HepG2 (cell line): Measurements from ENCODE around the gene TTPAL. TPM values are rescaled to one million over a fixed set of nuclear protein-coding genes. Genes with fewer than 3 reads are reported as not detected.

Source experiments
- CBFB ChIP-seq: sonication (generic); formaldehyde crosslinking; IDR thresholded peaks from 2 replicates; pipeline ENCODE4 v1.4.0; 2020; ENCODE audit warnings: missing genetic modification reagents
- EHMT2 ChIP-seq: fragments of 200-600 bp; sonication (generic); IDR thresholded peaks from 2 replicates; pipeline ENCODE4 v1.7.0; 2017; ENCODE audit warnings: antibody characterized with exemption, low read depth, low read length, borderline replicate concordance
- JDP2 ChIP-seq: sonication (generic); formaldehyde crosslinking; IDR thresholded peaks from 2 replicates; pipeline ENCODE4 v1.8.1; 2022; ENCODE audit warnings: missing genetic modification reagents, borderline replicate concordance
- PBX3 ChIP-seq: sonication (generic); formaldehyde crosslinking; IDR thresholded peaks from 2 replicates; pipeline ENCODE4 v1.8.1; 2023; ENCODE audit warnings: missing genetic modification reagents, inconsistent platforms, borderline replicate concordance
- SIX1 ChIP-seq: sonication (generic); formaldehyde crosslinking; IDR thresholded peaks from 2 replicates; pipeline ENCODE4 v1.4.0; 2020; ENCODE audit warnings: missing genetic modification reagents, borderline replicate concordance
- SMARCE1 ChIP-seq: fragments of 450-650 bp; IDR thresholded peaks from 2 replicates; pipeline ENCODE4 v1.6.1; 2017; ENCODE audit warnings: borderline replicate concordance
- SMYD3 ChIP-seq: sonication (generic); formaldehyde crosslinking; IDR thresholded peaks from 2 replicates; pipeline ENCODE4 v1.8.1; 2023; ENCODE audit warnings: mild to moderate bottlenecking, missing genetic modification reagents
- STAT5B ChIP-seq: sonication (generic); formaldehyde crosslinking; IDR thresholded peaks from 2 replicates; pipeline ENCODE4 v1.4.0; 2020; ENCODE audit warnings: missing genetic modification reagents
- TCF7 ChIP-seq: sonication (generic); IDR thresholded peaks from 2 replicates; pipeline ENCODE4 v1.6.1; 2016; ENCODE audit warnings: antibody characterized with exemption, low read depth
- XRCC5 ChIP-seq: fragments of 200-400 bp; formaldehyde crosslinking; optimal IDR thresholded peaks from 2 replicates; pipeline ENCODE3; 2017; ENCODE audit warnings: mild to moderate bottlenecking, low read length
- ZBTB7A ChIP-seq: sonication (generic); formaldehyde crosslinking; IDR thresholded peaks from 2 replicates; pipeline ENCODE4 v1.8.0; 2022; ENCODE audit warnings: mild to moderate bottlenecking, missing genetic modification reagents
- ZNF878 ChIP-seq: sonication (generic); formaldehyde crosslinking; IDR thresholded peaks from 2 replicates; pipeline ENCODE4 v1.8.1; 2023; ENCODE audit warnings: mild to moderate bottlenecking, missing genetic modification reagents, moderate library complexity
- polyA plus RNA-seq, 8 experiments: library from polyadenylated mRNA; depleted of rRNA in 3 of 8; stranded (reverse) in 7 of 8; unstranded in 1 of 8; fragments of >200 nt; fragmentation: Illumina TruSeq in 4 of 8; extraction: Trizol in 4 of 8; gene quantifications; 2 replicates each; pipeline versions ENCODE4 v1.2.1 to v1.2.3, GENCODE V29; 2011 to 2016; ENCODE audit warnings: low read depth in 4 of 8, missing spikeins in 1 of 8, mixed read lengths in 1 of 8; ENCODE audit not compliant: insufficient read depth in 1 of 8
- total RNA-seq, 5 experiments: library from RNA; depleted of rRNA; stranded (reverse); fragments of >200 nt; fragmentation: Illumina TruSeq; extraction: Trizol; gene quantifications; 2 replicates each; pipeline ENCODE4 v1.2.3, GENCODE V29; 2016; ENCODE audit warnings: low read depth in 1 of 5
- TF ChIP-seq, protein P1 (sequence below): IDR thresholded peaks from 2 replicates; pipeline ENCODE4 v1.6.1; 2012; ENCODE audit warnings: inconsistent platforms
- TF ChIP-seq, protein P2 (sequence below): sonication (generic); formaldehyde crosslinking; IDR thresholded peaks from 2 replicates; pipeline ENCODE4 v1.4.0; 2020; ENCODE audit warnings: missing genetic modification reagents
- TF ChIP-seq, protein P3 (sequence below): sonication (generic); formaldehyde crosslinking; IDR thresholded peaks from 2 replicates; pipeline ENCODE4 v1.4.0; 2020; ENCODE audit warnings: missing genetic modification reagents, borderline replicate concordance
- TF ChIP-seq, protein P4 (sequence below): sonication (generic); formaldehyde crosslinking; IDR thresholded peaks from 2 replicates; pipeline ENCODE4 v1.5.0; 2020; ENCODE audit warnings: mild to moderate bottlenecking, missing genetic modification reagents, moderate library complexity

TTPAL gene
- total and polyA plus RNA-seq, 2 of the 13 experiments (the other 11 are each of a cell fraction or from before 2014, with no cell fraction given): 4.3 to 18.8 TPM

GRCh38 chr20:44428174-44429016 lies 47.3 kb upstream of the TTPAL start (continued):
- TF ChIP-seq ZNF878 (CRISPR knock-in tag) (0 out of 2 replicates have a peak, but pooled peaks have one; percentile 64), SMYD3 (peak; percentile 90), PBX3 (CRISPR knock-in tag) (peak; percentile 73; the same call in 1 of the 2 replicates), XRCC5 (peak; percentile 72), JDP2 (no peak), CBFB (CRISPR knock-in tag) (peak; percentile 83; the same call in 1 of the 2 replicates), SMARCE1 (no peak), ZBTB7A (peak; percentile 85; the same call in 1 of the 2 replicates), STAT5B (CRISPR knock-in tag) (peak; percentile 11; the same call in 1 of the 2 replicates), SIX1 (CRISPR knock-in tag) (peak; percentile 75; the same call in 1 of the 2 replicates), EHMT2 (peak; percentile 100), TCF7 (peak; percentile 57)
- TF ChIP-seq, protein P1, sequence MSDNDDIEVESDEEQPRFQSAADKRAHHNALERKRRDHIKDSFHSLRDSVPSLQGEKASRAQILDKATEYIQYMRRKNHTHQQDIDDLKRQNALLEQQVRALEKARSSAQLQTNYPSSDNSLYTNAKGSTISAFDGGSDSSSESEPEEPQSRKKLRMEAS: peak; percentile 69; the same call in 1 of the 2 replicates
- TF ChIP-seq, protein P2, sequence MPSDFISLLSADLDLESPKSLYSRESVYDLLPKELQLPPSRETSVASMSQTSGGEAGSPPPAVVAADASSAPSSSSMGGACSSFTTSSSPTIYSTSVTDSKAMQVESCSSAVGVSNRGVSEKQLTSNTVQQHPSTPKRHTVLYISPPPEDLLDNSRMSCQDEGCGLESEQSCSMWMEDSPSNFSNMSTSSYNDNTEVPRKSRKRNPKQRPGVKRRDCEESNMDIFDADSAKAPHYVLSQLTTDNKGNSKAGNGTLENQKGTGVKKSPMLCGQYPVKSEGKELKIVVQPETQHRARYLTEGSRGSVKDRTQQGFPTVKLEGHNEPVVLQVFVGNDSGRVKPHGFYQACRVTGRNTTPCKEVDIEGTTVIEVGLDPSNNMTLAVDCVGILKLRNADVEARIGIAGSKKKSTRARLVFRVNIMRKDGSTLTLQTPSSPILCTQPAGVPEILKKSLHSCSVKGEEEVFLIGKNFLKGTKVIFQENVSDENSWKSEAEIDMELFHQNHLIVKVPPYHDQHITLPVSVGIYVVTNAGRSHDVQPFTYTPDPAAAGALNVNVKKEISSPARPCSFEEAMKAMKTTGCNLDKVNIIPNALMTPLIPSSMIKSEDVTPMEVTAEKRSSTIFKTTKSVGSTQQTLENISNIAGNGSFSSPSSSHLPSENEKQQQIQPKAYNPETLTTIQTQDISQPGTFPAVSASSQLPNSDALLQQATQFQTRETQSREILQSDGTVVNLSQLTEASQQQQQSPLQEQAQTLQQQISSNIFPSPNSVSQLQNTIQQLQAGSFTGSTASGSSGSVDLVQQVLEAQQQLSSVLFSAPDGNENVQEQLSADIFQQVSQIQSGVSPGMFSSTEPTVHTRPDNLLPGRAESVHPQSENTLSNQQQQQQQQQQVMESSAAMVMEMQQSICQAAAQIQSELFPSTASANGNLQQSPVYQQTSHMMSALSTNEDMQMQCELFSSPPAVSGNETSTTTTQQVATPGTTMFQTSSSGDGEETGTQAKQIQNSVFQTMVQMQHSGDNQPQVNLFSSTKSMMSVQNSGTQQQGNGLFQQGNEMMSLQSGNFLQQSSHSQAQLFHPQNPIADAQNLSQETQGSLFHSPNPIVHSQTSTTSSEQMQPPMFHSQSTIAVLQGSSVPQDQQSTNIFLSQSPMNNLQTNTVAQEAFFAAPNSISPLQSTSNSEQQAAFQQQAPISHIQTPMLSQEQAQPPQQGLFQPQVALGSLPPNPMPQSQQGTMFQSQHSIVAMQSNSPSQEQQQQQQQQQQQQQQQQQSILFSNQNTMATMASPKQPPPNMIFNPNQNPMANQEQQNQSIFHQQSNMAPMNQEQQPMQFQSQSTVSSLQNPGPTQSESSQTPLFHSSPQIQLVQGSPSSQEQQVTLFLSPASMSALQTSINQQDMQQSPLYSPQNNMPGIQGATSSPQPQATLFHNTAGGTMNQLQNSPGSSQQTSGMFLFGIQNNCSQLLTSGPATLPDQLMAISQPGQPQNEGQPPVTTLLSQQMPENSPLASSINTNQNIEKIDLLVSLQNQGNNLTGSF (CRISPR knock-in tag): no peak
- TF ChIP-seq, protein P3, sequence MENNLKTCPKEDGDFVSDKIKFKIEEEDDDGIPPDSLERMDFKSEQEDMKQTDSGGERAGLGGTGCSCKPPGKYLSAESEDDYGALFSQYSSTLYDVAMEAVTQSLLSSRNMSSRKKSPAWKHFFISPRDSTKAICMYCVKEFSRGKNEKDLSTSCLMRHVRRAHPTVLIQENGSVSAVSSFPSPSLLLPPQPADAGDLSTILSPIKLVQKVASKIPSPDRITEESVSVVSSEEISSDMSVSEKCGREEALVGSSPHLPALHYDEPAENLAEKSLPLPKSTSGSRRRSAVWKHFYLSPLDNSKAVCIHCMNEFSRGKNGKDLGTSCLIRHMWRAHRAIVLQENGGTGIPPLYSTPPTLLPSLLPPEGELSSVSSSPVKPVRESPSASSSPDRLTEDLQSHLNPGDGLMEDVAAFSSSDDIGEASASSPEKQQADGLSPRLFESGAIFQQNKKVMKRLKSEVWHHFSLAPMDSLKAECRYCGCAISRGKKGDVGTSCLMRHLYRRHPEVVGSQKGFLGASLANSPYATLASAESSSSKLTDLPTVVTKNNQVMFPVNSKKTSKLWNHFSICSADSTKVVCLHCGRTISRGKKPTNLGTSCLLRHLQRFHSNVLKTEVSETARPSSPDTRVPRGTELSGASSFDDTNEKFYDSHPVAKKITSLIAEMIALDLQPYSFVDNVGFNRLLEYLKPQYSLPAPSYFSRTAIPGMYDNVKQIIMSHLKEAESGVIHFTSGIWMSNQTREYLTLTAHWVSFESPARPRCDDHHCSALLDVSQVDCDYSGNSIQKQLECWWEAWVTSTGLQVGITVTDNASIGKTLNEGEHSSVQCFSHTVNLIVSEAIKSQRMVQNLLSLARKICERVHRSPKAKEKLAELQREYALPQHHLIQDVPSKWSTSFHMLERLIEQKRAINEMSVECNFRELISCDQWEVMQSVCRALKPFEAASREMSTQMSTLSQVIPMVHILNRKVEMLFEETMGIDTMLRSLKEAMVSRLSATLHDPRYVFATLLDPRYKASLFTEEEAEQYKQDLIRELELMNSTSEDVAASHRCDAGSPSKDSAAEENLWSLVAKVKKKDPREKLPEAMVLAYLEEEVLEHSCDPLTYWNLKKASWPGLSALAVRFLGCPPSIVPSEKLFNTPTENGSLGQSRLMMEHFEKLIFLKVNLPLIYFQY (CRISPR knock-in tag): peak; percentile 82
- TF ChIP-seq, protein P4, sequence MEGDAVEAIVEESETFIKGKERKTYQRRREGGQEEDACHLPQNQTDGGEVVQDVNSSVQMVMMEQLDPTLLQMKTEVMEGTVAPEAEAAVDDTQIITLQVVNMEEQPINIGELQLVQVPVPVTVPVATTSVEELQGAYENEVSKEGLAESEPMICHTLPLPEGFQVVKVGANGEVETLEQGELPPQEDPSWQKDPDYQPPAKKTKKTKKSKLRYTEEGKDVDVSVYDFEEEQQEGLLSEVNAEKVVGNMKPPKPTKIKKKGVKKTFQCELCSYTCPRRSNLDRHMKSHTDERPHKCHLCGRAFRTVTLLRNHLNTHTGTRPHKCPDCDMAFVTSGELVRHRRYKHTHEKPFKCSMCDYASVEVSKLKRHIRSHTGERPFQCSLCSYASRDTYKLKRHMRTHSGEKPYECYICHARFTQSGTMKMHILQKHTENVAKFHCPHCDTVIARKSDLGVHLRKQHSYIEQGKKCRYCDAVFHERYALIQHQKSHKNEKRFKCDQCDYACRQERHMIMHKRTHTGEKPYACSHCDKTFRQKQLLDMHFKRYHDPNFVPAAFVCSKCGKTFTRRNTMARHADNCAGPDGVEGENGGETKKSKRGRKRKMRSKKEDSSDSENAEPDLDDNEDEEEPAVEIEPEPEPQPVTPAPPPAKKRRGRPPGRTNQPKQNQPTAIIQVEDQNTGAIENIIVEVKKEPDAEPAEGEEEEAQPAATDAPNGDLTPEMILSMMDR (CRISPR knock-in tag): no peak
